Motor neuron (in vitro differentiated cells): ENCODE measurements around the gene RPS18. TPM values are rescaled to one million over a fixed set of nuclear protein-coding genes. Genes with fewer than 3 reads are reported as not detected.
A peak's percentile ranks its signal among the peaks of the same experiment; 100 is the strongest.
"Not testable (repeated sequence)": the region's sequence is repeated elsewhere in the genome, so short reads cannot be mapped to it uniquely, and the experiment has no call there.

Experiments
- ATAC-seq, 8 experiments: fragments of 200-7000 bp; cut with Tn5 transposase; replicated peaks in 6 of 8; 2 replicates each; pipeline ENCODE4 v1.8.0; 2021; ENCODE audit warnings: mild to moderate bottlenecking in 8 of 8, moderate library complexity in 8 of 8
- H3K27ac ChIP-seq, 2 donors: fragments of 250-450 bp; sonication (Bioruptor Pico); 2 replicates each; pipeline ENCODE4 v1.9.0; 2021; ENCODE audit warnings: antibody characterized with exemption in 2 of 2, mild to moderate bottlenecking in 2 of 2, moderate library complexity in 1 of 2
- H3K4me1 ChIP-seq, 2 donors: fragments of 250-450 bp; sonication (Bioruptor Pico); replicated peaks in 1 of 2; 2 replicates each; pipeline ENCODE4 v1.6.1; 2021; ENCODE audit warnings: antibody characterized with exemption in 2 of 2, mild to moderate bottlenecking in 2 of 2, moderate library complexity in 1 of 2
- H3K4me3 ChIP-seq, 5 donors: fragments of 250-450 bp; sonication (Bioruptor Pico); 2 replicates each; pipeline ENCODE4 v1.9.0; 2021; ENCODE audit warnings: antibody characterized with exemption in 5 of 5, mild to moderate bottlenecking in 5 of 5, moderate library complexity in 4 of 5
- WGBS, 10 experiments: fragments of 450-650 bp; shearing (Covaris generic); methylation state at CpG; one replicate each; pipeline ENCODE4 v1.0.0; 2022; 5-methylcytosine and 5-hydroxymethylcytosine counted together
- in situ Hi-C, 9 experiments: fragments of 400-800 bp; cut with MboI; loops; one replicate each; pipeline ENCODE4 v1.15.0; 2021; ENCODE audit warnings: low sequenced_read_pairs in 9 of 9, low pct_unique_long_range_greater_than_20kb in 2 of 9; ENCODE audit not compliant: unreplicated experiment in 9 of 9
- total RNA-seq, 8 experiments: library from RNA; unstranded; fragments of 300-600 nt; gene quantifications; 2 replicates each; pipeline versions ENCODE4 v1.2.3 to v1.2.4, GENCODE V29; 2022

RPS18 gene
- total RNA-seq, 8 experiments from 2014 or later: 3,773 to 8,538 (median 6,042) TPM

GRCh38 chr6:33273924-33274902 lies 2.3 kb downstream of the RPS18 start:
- H3K27ac ChIP-seq: no peak overlapping the region
- H3K4me1 ChIP-seq: peaks cover 42 to 54% of the 10 kb centered on the region in 2 donors
- no peak for ATAC-seq

GRCh38 chr6:33275795-33276580 lies 4.1 kb downstream of the RPS18 start:
- WGBS, 10 experiments: 37 to 83% (median 63%) methylated on average over 1 to 7 of the region's 16 CpGs; no CpG with 5 or more reads in 2 of the 10 experiments
- ATAC-seq, in situ Hi-C loops: not testable (repeated sequence)
- Histone ChIP-seq H3K27ac (peak overlapping the region; percentile 76 to 79), H3K4me1 (peaks cover 40 to 48% of the 10 kb centered on the region in 2 donors), H3K4me3 (peak overlapping the region; percentile 36 to 48 (median 38))

More at GRCh38 chr6:33273924-33274902, 2.3 kb downstream of the RPS18 start:
- 10 to 100% (median 62%) methylated on average over 1 to 13 of the region's 14 CpGs for WGBS, 10 experiments
- H3K4me3 ChIP-seq: peak overlapping the region in 1 of 5 donors; percentile 79
- in situ Hi-C loops: no loop called here

- Histone ChIP-seq H3K27ac (peak overlapping the region; percentile 76 to 79), H3K4me1 (peaks cover 39 to 47% of the 10 kb centered on the region in 2 donors), H3K4me3 (peak overlapping the region; percentile 36 to 48 (median 38))
- in situ Hi-C loops: no loop called here
- ATAC-seq: no peak
Observed at GRCh38 chr6:33276581-33276863, 4.6 kb downstream of the RPS18 start.

GRCh38 chr6:33276864-33277662 lies 5.2 kb downstream of the RPS18 start, which contains the start of gene B3GALT4:
TSS of gene B3GALT4 (plus strand) at chr6:33277123. CDS start at chr6:33277420, 297 bp downstream.
- 0 to 6% (median 0%) methylated on average over 3 to 12 of the region's 80 CpGs; no CpG with 5 or more reads in 4 of the 10 experiments for WGBS, 10 experiments
- Histone ChIP-seq H3K4me3 (peak within 1 kb of the TSS; percentile 36 to 48 (median 38)), H3K4me1 (peaks cover 39 to 47% of the 10 kb centered on the region in 2 donors), H3K27ac (peak within 1 kb of the TSS; percentile 76 to 79)
- peak; percentile 66 to 85 (median 82) for ATAC-seq
- in situ Hi-C loops: no loop called here

- peak overlapping the region; percentile 76 to 79 for H3K27ac ChIP-seq
- ATAC-seq: peak in 5 of 8 experiments; percentile 1 to 12 (median 7)
- in situ Hi-C loops: no loop called here
- WGBS, 10 experiments: 40 to 74% (median 48%) methylated on average over 1 to 10 of the region's 39 CpGs; no CpG with 5 or more reads in 4 of the 10 experiments
- peak overlapping the region; percentile 36 to 48 (median 38) for H3K4me3 ChIP-seq
- peaks cover 38 to 45% of the 10 kb centered on the region in 2 donors for H3K4me1 ChIP-seq
Observed at GRCh38 chr6:33277663-33278391, 6.0 kb downstream of the RPS18 start.

GRCh38 chr6:33278392-33278741 lies 6.5 kb downstream of the RPS18 start:
- in situ Hi-C loops: no loop called here
- peak overlapping the region in 1 of 5 donors; percentile 41 for H3K4me3 ChIP-seq
- H3K4me1 ChIP-seq: peaks cover 32 to 39% of the 10 kb centered on the region in 2 donors
- no peak for ATAC-seq
- H3K27ac ChIP-seq: peak overlapping the region in 1 of 2 donors; percentile 79
- WGBS, 10 experiments: 20 to 97% (median 83%) methylated on average over 1 to 5 of the region's 9 CpGs; no CpG with 5 or more reads in 4 of the 10 experiments

- H3K27ac ChIP-seq: no peak overlapping the region
- in situ Hi-C loops: no loop called here
- H3K4me1 ChIP-seq: peaks cover 30 to 35% of the 10 kb centered on the region in 2 donors
- WGBS, 10 experiments: 83 to 100% methylated on average over 1 of the region's 3 CpGs; no CpG with 5 or more reads in 8 of the 10 experiments
- no peak for ATAC-seq
- H3K4me3 ChIP-seq: no peak overlapping the region
Observed at GRCh38 chr6:33278810-33279209, 6.9 kb downstream of the RPS18 start.

GRCh38 chr6:33279257-33279695 lies 7.4 kb downstream of the RPS18 start:
- H3K4me3 ChIP-seq: no peak overlapping the region
- in situ Hi-C loops: no loop called here
- H3K4me1 ChIP-seq: peaks cover 25 to 30% of the 10 kb centered on the region in 2 donors
- no peak overlapping the region for H3K27ac ChIP-seq
- no peak for ATAC-seq
- WGBS, 10 experiments: 80 to 100% (median 87%) methylated on average over 1 to 8 of the region's 13 CpGs; no CpG with 5 or more reads in 3 of the 10 experiments

- Histone ChIP-seq H3K4me3 (no peak overlapping the region), H3K4me1 (peaks cover 19 to 23% of the 10 kb centered on the region in 2 donors), H3K27ac (no peak overlapping the region)
- in situ Hi-C loops: no loop called here
- 43 to 100% (median 81%) methylated on average over 1 to 2 of the region's 5 CpGs; no CpG with 5 or more reads in 6 of the 10 experiments for WGBS, 10 experiments
- peak in 3 of 8 experiments; percentile 3 to 52 (median 5) for ATAC-seq
Observed at GRCh38 chr6:33279971-33280511, 8.2 kb downstream of the RPS18 start.

- Histone ChIP-seq H3K4me3 (no peak overlapping the region), H3K4me1 (peaks cover 14 to 20% of the 10 kb centered on the region in 2 donors), H3K27ac (no peak overlapping the region)
- WGBS, 10 experiments: 60 to 80% methylated on average over 1 of the region's 6 CpGs; no CpG with 5 or more reads in 8 of the 10 experiments
- in situ Hi-C loops: no loop called here
- no peak for ATAC-seq
Observed at GRCh38 chr6:33280539-33280938, 8.7 kb downstream of the RPS18 start.

GRCh38 chr6:33285214-33285613 lies 13.3 kb downstream of the RPS18 start:
- H3K27ac ChIP-seq, ATAC-seq, H3K4me1 ChIP-seq, in situ Hi-C loops, H3K4me3 ChIP-seq: not testable (repeated sequence)
- 53 to 100% (median 100%) methylated on average over 1 to 4 of the region's 4 CpGs; no CpG with 5 or more reads in 3 of the 10 experiments for WGBS, 10 experiments
